HEK293T (cell line): Measurements from ENCODE around the gene SLC9C1.
A peak's percentile ranks its signal among the peaks of the same experiment; 100 is the strongest.

Experiments
- CTCF ChIA-PET: fragments of 350-600 bp; formaldehyde crosslinking; extraction: SDS; loops from one replicate; lab custom pipeline; 2021; ENCODE audit warnings: antibody characterized with exemption, inconsistent platforms; lab: Yijun Ruan, JAX
- POLR2A ChIA-PET: fragments of 350-600 bp; formaldehyde crosslinking; extraction: SDS; loops from one replicate; lab custom pipeline; 2020; ENCODE audit warnings: antibody characterized with exemption, inconsistent platforms; lab: Yijun Ruan, JAX
- DNase-seq: peaks from one replicate; pipeline ENCODE4 v3.0.0; 2012; ENCODE audit warnings: mixed read lengths; ENCODE audit errors: extremely low spot score
- ARNT ChIP-seq: fragments of 450-650 bp; IDR thresholded peaks from 2 replicates; pipeline ENCODE4 v1.6.1; 2017; ENCODE audit warnings: mild to moderate bottlenecking
- BHLHE40 ChIP-seq: fragments of 450-650 bp; IDR thresholded peaks from 2 replicates; pipeline ENCODE4 v1.6.1; 2016; ENCODE audit warnings: mild to moderate bottlenecking, moderate library complexity, borderline replicate concordance
- CTBP1 ChIP-seq: fragments of 450-650 bp; IDR thresholded peaks from 2 replicates; pipeline ENCODE4 v1.6.1; 2016; ENCODE audit warnings: borderline replicate concordance
- ELF4 ChIP-seq: fragments of 450-650 bp; IDR thresholded peaks from 2 replicates; pipeline ENCODE4 v1.6.1; 2017; ENCODE audit warnings: antibody characterized with exemption
- FOXA1 ChIP-seq: fragments of 450-650 bp; IDR thresholded peaks from 2 replicates; pipeline ENCODE4 v1.6.1; 2016; ENCODE audit warnings: mild to moderate bottlenecking
- FOXK2 ChIP-seq: fragments of 450-650 bp; IDR thresholded peaks from 2 replicates; pipeline ENCODE4 v1.6.1; 2016; ENCODE audit warnings: mild to moderate bottlenecking
- FOXM1 ChIP-seq: fragments of 450-650 bp; IDR thresholded peaks from 2 replicates; pipeline ENCODE4 v1.6.1; 2017; ENCODE audit warnings: mild to moderate bottlenecking, borderline replicate concordance
- HDGF ChIP-seq: fragments of 450-650 bp; IDR thresholded peaks from 2 replicates; pipeline ENCODE4 v1.6.1; 2017; ENCODE audit warnings: antibody characterized with exemption, borderline replicate concordance
- L3MBTL2 ChIP-seq: fragments of 450-650 bp; conservative IDR thresholded peaks from 2 replicates; pipeline ENCODE4 v1.6.1; 2016; ENCODE audit warnings: mild to moderate bottlenecking
- LEF1 ChIP-seq: fragments of 450-650 bp; IDR thresholded peaks from 2 replicates; pipeline ENCODE4 v1.6.1; 2017; ENCODE audit warnings: mild to moderate bottlenecking, borderline replicate concordance
- NFRKB ChIP-seq: fragments of 450-650 bp; IDR thresholded peaks from 2 replicates; pipeline ENCODE4 v1.6.1; 2016; ENCODE audit warnings: mild to moderate bottlenecking, moderate library complexity
- SP1 ChIP-seq: fragments of 450-650 bp; IDR thresholded peaks from 2 replicates; pipeline ENCODE4 v1.6.1; 2017
- SUZ12 ChIP-seq: fragments of 450-650 bp; IDR thresholded peaks from 2 replicates; pipeline ENCODE4 v1.6.1; 2016; ENCODE audit warnings: mild to moderate bottlenecking
- TARDBP ChIP-seq: fragments of 450-650 bp; IDR thresholded peaks from 2 replicates; pipeline ENCODE4 v1.6.1; 2016
- ZNF384 ChIP-seq: fragments of 450-650 bp; IDR thresholded peaks from 2 replicates; pipeline ENCODE4 v1.6.1; 2016
- TF ChIP-seq, protein P1 (sequence below): fragments of 450-650 bp; IDR thresholded peaks from 2 replicates; pipeline ENCODE4 v1.6.1; 2016

Gene SLC9C1

DNA sequence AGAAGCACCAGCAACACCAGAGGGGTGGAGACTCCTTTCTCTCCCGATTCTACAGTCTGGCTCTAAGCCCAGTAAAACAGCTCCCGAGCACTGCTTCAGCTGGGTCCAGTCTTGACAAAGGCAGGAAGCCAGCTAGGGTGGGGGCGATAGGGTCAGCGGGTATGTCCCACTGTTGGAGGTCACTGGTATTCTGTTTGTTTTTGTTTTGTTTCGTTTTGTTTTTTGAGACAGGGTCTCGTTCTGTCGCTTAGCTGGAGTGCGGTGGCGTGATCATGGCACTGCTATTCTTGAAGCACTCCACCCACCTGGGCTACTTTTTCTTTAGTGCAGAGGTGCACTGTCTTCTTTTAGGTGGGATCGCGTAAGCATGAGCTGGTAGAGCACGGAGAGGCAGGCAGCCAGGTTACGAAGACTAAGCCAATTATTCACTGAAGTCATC lies 177.2 kb downstream of the SLC9C1 start:
- TF ChIP-seq CTBP1 = no peak
- no peak for TF ChIP-seq FOXK2
- no peak for TF ChIP-seq L3MBTL2
- no peak for TF ChIP-seq FOXA1
- TF ChIP-seq FOXM1 = no peak
- TF ChIP-seq, protein P1, sequence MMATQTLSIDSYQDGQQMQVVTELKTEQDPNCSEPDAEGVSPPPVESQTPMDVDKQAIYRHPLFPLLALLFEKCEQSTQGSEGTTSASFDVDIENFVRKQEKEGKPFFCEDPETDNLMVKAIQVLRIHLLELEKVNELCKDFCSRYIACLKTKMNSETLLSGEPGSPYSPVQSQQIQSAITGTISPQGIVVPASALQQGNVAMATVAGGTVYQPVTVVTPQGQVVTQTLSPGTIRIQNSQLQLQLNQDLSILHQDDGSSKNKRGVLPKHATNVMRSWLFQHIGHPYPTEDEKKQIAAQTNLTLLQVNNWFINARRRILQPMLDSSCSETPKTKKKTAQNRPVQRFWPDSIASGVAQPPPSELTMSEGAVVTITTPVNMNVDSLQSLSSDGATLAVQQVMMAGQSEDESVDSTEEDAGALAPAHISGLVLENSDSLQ = no peak
- no peak for DNase-seq
- CTCF ChIA-PET = interaction anchor here (0.6 kb wide), 1 partner anchor 222 kb away, joined by 3 read pairs; no protein-coding TSS in a partner anchor
- POLR2A ChIA-PET = no interaction called here

DNA sequence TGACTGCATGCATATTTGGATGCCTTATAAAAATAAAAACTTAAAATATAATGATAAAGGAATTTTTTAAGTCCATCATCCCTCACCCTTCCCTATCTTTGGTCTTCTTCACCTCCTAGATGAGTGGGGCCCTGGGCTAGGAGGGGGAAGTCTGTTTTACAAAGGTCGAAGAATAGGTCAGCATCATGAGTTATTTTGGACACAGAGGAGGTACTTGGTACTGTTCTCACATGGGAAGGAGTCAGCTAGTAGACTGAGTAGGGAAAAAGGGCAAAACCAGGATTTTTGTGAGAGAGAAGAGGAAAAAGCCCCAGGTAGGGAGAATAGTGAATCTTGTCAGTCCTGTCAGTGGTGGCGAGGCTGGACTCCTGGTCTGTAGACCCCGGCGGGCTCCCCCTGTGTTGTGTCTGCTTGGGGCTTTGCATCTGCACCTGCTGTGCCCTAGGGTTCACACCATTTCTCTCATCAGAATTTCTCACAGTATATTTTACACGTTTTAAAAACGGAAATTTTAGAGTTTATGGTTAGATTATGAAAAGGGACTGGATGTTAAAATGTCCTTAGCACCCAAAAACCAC lies 178.1 kb downstream of the SLC9C1 start:
- POLR2A ChIA-PET = no interaction called here
- TF ChIP-seq L3MBTL2 (no peak), FOXM1 (no peak), TARDBP (no peak), FOXK2 (no peak), ARNT (no peak), CTBP1 (no peak)
- TF ChIP-seq, protein P1 = no peak
- DNase-seq = no peak
- CTCF ChIA-PET = no interaction called here

DNA sequence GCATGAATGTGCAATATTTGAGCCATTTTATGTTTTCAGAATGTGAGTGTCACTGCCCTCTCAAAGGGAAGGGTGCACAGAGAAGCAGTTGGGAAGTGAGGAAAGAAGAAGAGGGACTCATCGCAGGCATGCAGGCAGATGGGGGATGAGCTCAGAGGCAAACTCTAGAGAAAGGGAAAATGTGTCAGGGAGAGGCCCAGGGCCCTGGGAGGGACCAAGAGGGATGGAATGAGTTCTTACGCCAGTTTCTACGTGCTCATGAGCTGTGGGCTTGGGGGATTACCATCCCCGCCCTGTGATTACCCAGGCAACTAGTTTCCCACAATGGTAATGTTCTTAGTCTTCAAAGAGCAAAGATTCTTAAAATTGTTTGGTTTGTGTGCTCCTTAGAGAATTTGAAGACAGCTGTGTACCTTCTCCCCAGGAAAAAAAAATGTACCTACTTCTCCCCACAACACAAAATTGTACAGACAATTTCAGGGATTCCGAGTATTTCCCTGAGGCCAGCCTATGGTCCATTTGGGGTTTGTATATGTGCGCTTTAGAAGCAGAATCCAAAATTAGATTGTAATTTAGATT lies 178.8 kb downstream of the SLC9C1 start:
- TF ChIP-seq SP1 = no peak
- no peak for TF ChIP-seq NFRKB
- TF ChIP-seq L3MBTL2 = no peak
- TF ChIP-seq FOXM1 = no peak
- no peak for TF ChIP-seq BHLHE40
- no peak for TF ChIP-seq TARDBP
- TF ChIP-seq CTBP1 = no peak
- TF ChIP-seq ELF4 = no peak
- TF ChIP-seq ZNF384 = no peak
- no peak for TF ChIP-seq FOXA1
- TF ChIP-seq FOXK2 = no peak
- ChIA-PET POLR2A (no interaction called here), CTCF (no interaction called here)
- no peak for DNase-seq

DNA sequence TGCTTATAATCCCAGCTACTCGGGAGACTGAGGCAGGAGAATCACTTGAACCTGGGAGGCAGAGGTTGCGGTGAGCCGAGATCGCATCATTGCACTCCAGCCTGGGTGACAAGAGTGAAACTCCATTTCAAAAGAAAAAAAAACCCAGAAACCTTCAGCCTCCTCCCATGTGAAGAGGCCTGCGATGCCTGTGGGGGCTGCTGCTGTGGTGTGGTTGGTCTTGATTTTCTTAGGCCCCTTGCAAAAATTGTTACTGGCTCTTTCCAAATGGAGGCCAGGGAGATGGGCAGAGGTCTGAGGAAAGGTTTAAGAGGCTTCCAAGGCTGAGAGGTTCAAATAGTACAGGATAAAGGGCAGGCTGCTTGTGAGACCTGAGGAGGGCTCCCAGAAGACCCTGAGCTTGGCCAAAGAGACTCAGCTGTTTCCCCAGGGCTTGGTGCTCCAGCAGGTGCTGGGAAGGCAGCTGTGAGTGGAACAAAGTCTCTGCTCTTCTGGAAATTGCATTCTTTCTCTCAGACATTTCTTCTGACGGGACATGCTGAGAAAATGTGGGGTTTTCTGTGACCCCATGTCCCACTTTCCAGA lies 179.3 kb downstream of the SLC9C1 start:
- TF ChIP-seq, protein P1 = no peak
- TF ChIP-seq ARNT = no peak
- no peak for TF ChIP-seq L3MBTL2
- TF ChIP-seq FOXM1 = no peak
- TF ChIP-seq CTBP1 = no peak
- no peak for TF ChIP-seq FOXK2
- no peak for TF ChIP-seq HDGF
- ChIA-PET CTCF (no interaction called here), POLR2A (no interaction called here)
- DNase-seq = no peak

DNA sequence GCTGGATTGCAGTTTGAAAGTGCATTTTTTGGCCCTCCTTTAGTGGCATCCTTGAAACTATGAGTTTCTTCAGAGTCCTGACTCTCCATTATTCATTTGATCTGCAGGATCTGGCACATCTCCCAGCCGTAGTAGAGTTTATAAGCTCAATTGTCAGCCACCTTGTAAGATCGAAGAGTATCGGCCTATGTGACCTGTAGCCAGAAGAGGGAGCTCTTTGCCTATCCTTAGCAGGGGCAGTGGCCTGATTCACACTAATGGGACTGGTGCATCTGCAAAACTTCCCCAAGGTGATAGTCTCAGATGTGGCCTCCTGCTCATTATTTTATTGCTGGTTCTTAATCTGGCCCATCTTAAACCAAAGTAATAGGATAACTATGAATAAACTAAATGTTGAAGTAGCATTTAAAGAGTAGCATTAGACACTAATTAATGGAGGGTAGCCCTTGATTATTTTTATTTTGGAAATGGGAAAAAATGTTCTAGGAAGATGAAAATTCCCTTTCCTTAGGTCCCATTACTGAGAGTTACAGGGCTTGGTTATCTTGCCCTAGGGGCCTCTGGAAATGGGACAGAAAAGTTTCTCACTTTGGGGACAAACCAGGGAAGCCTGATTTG lies 182.1 kb downstream of the SLC9C1 start:
- ChIA-PET CTCF (interaction anchor here (0.5 to 1.2 kb wide), 20 partner anchors 10 to 640 kb away, joined by 3 to 16 read pairs (median 4); partner anchors contain the start of gene CD200), POLR2A (interaction anchor here (0.8 kb wide), 1 partner anchor 25 kb away, joined by 4 read pairs; no protein-coding TSS in a partner anchor)
- TF ChIP-seq SUZ12 (no peak), CTBP1 (no peak), BHLHE40 (no peak), FOXA1 (no peak), TARDBP (no peak), NFRKB (no peak), LEF1 (no peak), HDGF (no peak), FOXM1 (no peak), FOXK2 (no peak), ZNF384 (no peak), ARNT (no peak), L3MBTL2 (no peak), SP1 (no peak), ELF4 (no peak)
- TF ChIP-seq, protein P1 = no peak
- DNase-seq = peak; percentile 74
